ENCODE measurements around the gene CYS1. TPM values are rescaled to one million over a fixed set of nuclear protein-coding genes. Genes with fewer than 3 reads are reported as not detected.
A peak's percentile ranks its signal among the peaks of the same experiment; 100 is the strongest.

Gene CYS1
- total and polyA plus RNA-seq, 7 experiments from 2014 or later = 1.3 TPM; not detected in 6

- Histone ChIP-seq H3K27ac (ENCODE audit: low read depth, low read length) (no peak overlapping the region), H3K9me3 (ENCODE audit: control insufficient read depth in 2 of 3, low read length in 3 of 3) (no peaks in the 10 kb centered on the region), H3K4me1 (ENCODE audit: control insufficient read depth in 2 of 2, insufficient read depth in 2 of 2, low read length in 2 of 2) (no peaks in the 10 kb centered on the region), H3K27me3 (ENCODE audit: control insufficient read depth in 2 of 2, insufficient read depth in 2 of 2, low read length in 2 of 2) (no peaks in the 10 kb centered on the region), H3K36me3 (ENCODE audit: control insufficient read depth in 2 of 3, insufficient read depth in 3 of 3, low read length in 3 of 3) (no peaks in the 10 kb centered on the region), H3K4me3 (ENCODE audit: low read length) (no peak overlapping the region)
- H3K4me1 Mint-ChIP-seq = peaks cover 7 to 22% (median 12%) of the 10 kb centered on the region in 7 donors
- no peak for ATAC-seq
- no peak overlapping the region for H3K4me3 Mint-ChIP-seq
- H3K9me3 Mint-ChIP-seq = peaks cover 0 to 5% (median 0%) of the 10 kb centered on the region in 11 donors
- CTCF ChIA-PET = interaction anchor here (0.8 kb wide), 1 partner anchor 52 kb away, joined by 3 read pairs; no protein-coding TSS in a partner anchor
- H3K36me3 Mint-ChIP-seq = peaks cover 0 to 1% (median 0%) of the 10 kb centered on the region in 5 donors
- POLR2A ChIA-PET = interaction anchor here (0.7 kb wide), 1 partner anchor 1123 kb away, joined by 3 read pairs; no protein-coding TSS in a partner anchor
- no peak for DNase-seq
- peaks cover 0 to 35% (median 0%) of the 10 kb centered on the region in 5 donors for H3K27me3 Mint-ChIP-seq
- intact Hi-C loops (cut with micrococcal nuclease) = no loop called here
- H3K27ac Mint-ChIP-seq = no peak overlapping the region
Measured at GRCh38 chr2:10038123-10038522, 42.1 kb downstream of the CYS1 start.

- Mint-ChIP-seq H3K36me3 (peaks cover 0 to 1% (median 0%) of the 10 kb centered on the region in 5 donors), H3K27ac (no peak overlapping the region), H3K4me3 (no peak overlapping the region), H3K27me3 (peaks cover 0 to 19% (median 0%) of the 10 kb centered on the region in 5 donors), H3K4me1 (peaks cover 0 to 16% (median 7%) of the 10 kb centered on the region in 7 donors), H3K9me3 (no peaks in the 10 kb centered on the region)
- Histone ChIP-seq H3K36me3 (ENCODE audit: control insufficient read depth in 2 of 3, insufficient read depth in 3 of 3, low read length in 3 of 3) (no peaks in the 10 kb centered on the region), H3K9me3 (ENCODE audit: control insufficient read depth in 2 of 3, low read length in 3 of 3) (no peaks in the 10 kb centered on the region), H3K27me3 (ENCODE audit: control insufficient read depth in 2 of 2, insufficient read depth in 2 of 2, low read length in 2 of 2) (no peaks in the 10 kb centered on the region), H3K4me1 (ENCODE audit: control insufficient read depth in 2 of 2, insufficient read depth in 2 of 2, low read length in 2 of 2) (no peaks in the 10 kb centered on the region), H3K27ac (ENCODE audit: low read depth, low read length) (no peak overlapping the region), H3K4me3 (ENCODE audit: low read length) (no peak overlapping the region)
- intact Hi-C loops (cut with micrococcal nuclease) = no loop called here
- CTCF ChIA-PET = interaction anchor here (1.1 to 1.6 kb wide), 3 partner anchors 11 to 52 kb away, joined by 3 to 5 read pairs (median 4); no protein-coding TSS in a partner anchor
- DNase-seq (peak in 1 of 9 donors; percentile 31), ATAC-seq (peak; percentile 91)
- POLR2A ChIA-PET = interaction anchor here (0.6 kb wide), 1 partner anchor 221 kb away, joined by 3 read pairs; no protein-coding TSS in a partner anchor
Measured at GRCh38 chr2:10036095-10036884, 43.9 kb downstream of the CYS1 start.

DNA sequence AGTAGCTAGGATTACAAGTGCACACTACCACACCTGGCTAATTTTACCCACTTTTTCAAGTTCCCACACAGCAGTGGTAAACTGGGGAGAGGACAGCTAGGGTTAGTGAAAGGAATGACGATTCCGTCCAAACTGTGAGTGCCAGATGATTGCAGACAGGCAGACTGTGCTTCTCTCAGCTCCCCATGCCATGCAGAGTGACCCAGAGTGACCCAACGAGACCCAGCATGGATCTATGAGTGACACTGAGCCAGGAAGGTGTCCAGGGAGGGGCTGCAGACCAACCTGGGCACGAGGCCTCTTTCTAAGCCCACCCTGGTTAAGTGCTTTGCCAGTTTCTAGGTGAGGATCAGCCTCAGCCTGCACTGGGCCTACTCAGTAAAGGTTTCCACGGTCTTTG, 44.6 kb downstream of the CYS1 start:
- H3K4me3 Mint-ChIP-seq = no peak overlapping the region
- H3K36me3 Mint-ChIP-seq = no peaks in the 10 kb centered on the region
- CTCF ChIA-PET = interaction anchor here (0.7 to 1.6 kb wide), 3 partner anchors 12 to 51 kb away, joined by 3 to 4 read pairs (median 3); no protein-coding TSS in a partner anchor
- no peaks in the 10 kb centered on the region for H3K9me3 Mint-ChIP-seq
- Histone ChIP-seq H3K36me3 (ENCODE audit: control insufficient read depth in 2 of 3, insufficient read depth in 3 of 3, low read length in 3 of 3) (no peaks in the 10 kb centered on the region), H3K4me1 (ENCODE audit: control insufficient read depth in 2 of 2, insufficient read depth in 2 of 2, low read length in 2 of 2) (no peaks in the 10 kb centered on the region), H3K27ac (ENCODE audit: low read depth, low read length) (no peak overlapping the region), H3K27me3 (ENCODE audit: control insufficient read depth in 2 of 2, insufficient read depth in 2 of 2, low read length in 2 of 2) (no peaks in the 10 kb centered on the region), H3K4me3 (ENCODE audit: low read length) (no peak overlapping the region), H3K9me3 (ENCODE audit: control insufficient read depth in 2 of 3, low read length in 3 of 3) (no peaks in the 10 kb centered on the region)
- ATAC-seq (no peak), DNase-seq (no peak)
- peaks cover 0 to 17% (median 4%) of the 10 kb centered on the region in 7 donors for H3K4me1 Mint-ChIP-seq
- POLR2A ChIA-PET = no interaction called here
- H3K27me3 Mint-ChIP-seq = peaks cover 0 to 12% (median 0%) of the 10 kb centered on the region in 5 donors
- H3K27ac Mint-ChIP-seq = peak overlapping the region in 1 of 9 donors; percentile 9
- intact Hi-C loops (cut with micrococcal nuclease) = no loop called here

DNA sequence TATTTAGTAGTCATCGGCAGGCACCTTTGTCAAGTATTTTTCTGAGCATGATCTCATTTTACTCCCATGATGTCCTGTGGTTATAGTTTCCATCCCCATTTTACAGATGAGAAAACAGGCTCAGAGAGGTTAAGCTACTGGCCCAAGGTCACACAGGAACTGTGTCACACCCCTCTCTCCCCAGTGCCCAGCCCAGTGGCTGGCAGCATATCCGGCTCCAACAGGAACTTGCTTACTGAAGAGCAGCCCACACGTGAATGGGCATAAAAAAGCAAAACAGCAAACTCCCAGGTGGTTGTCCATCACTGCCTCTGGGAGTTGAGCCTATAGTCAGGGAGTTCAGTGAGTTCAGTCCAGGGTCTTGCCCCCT, 45.2 kb downstream of the CYS1 start:
- H3K4me3 ChIP-seq (ENCODE audit: low read length) = no peak overlapping the region
- H3K27me3 ChIP-seq (ENCODE audit: control insufficient read depth in 2 of 2, insufficient read depth in 2 of 2, low read length in 2 of 2) = no peaks in the 10 kb centered on the region
- H3K9me3 Mint-ChIP-seq = no peaks in the 10 kb centered on the region
- H3K27ac ChIP-seq (ENCODE audit: low read depth, low read length) = no peak overlapping the region
- POLR2A ChIA-PET = interaction anchor here (0.6 kb wide), 1 partner anchor 9 kb away, joined by 3 read pairs; no protein-coding TSS in a partner anchor
- H3K36me3 ChIP-seq (ENCODE audit: control insufficient read depth in 2 of 3, insufficient read depth in 3 of 3, low read length in 3 of 3) = no peaks in the 10 kb centered on the region
- no peaks in the 10 kb centered on the region for H3K36me3 Mint-ChIP-seq
- peaks cover under 1 to 21% (median 8%) of the 10 kb centered on the region in 7 donors for H3K4me1 Mint-ChIP-seq
- no peak overlapping the region for H3K4me3 Mint-ChIP-seq
- peaks cover 2 to 4% of the 10 kb centered on the region in 2 donors for H3K4me1 ChIP-seq (ENCODE audit: control insufficient read depth in 2 of 2, insufficient read depth in 2 of 2, low read length in 2 of 2)
- H3K27ac Mint-ChIP-seq = peak overlapping the region in 2 of 9 donors; percentile 22 to 35
- CTCF ChIA-PET = interaction anchor here (0.7 to 1.6 kb wide), 2 partner anchors 13 to 22 kb away, joined by 3 read pairs; no protein-coding TSS in a partner anchor
- peaks cover 0 to 8% (median 0%) of the 10 kb centered on the region in 5 donors for H3K27me3 Mint-ChIP-seq
- ATAC-seq (no peak), DNase-seq (no peak)
- no peaks in the 10 kb centered on the region for H3K9me3 ChIP-seq (ENCODE audit: control insufficient read depth in 2 of 3, low read length in 3 of 3)
- intact Hi-C loops (cut with micrococcal nuclease) = no loop called here

DNA sequence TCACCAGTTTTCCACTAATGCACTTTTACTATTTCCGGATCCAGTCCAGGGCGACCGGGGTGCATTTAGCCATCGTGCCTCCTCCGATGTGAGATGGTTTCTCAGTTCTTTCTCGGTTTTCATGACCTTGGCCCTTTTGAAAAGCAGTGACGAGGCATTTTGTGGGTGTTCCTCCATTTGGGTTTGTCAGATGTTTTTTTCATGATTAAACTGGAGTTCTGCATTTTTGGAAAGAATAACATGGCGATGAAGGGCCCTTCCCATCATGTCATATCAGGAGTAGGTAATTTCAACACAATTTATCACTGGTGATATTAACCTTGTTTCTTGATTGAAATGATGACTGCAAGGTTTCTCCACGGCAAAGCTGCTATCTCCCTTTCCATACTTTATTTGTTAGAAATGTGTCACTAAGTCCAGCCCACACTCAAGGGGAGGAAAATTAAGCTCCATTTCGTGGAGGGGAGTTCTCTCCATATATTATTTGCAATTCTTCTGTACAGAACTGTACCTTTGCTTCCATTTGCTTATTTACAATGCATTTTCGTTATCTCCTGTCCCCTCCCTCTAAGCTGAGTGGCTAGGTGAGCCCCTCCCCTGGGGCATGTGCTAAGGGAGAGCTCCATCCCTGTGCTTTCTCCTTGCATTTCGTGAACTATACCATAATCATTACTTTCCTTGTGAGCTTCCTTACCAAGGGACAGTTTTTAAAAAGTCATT, 45.7 kb downstream of the CYS1 start:
- Mint-ChIP-seq H3K4me3 (no peak overlapping the region), H3K36me3 (no peaks in the 10 kb centered on the region), H3K4me1 (peaks cover 6 to 26% (median 13%) of the 10 kb centered on the region in 7 donors), H3K9me3 (no peaks in the 10 kb centered on the region), H3K27ac (no peak overlapping the region), H3K27me3 (peaks cover 0 to 5% (median 0%) of the 10 kb centered on the region in 5 donors)
- POLR2A ChIA-PET = interaction anchor here (0.6 kb wide), 1 partner anchor 10 kb away, joined by 3 read pairs; no protein-coding TSS in a partner anchor
- Histone ChIP-seq H3K9me3 (ENCODE audit: control insufficient read depth in 2 of 3, low read length in 3 of 3) (no peaks in the 10 kb centered on the region), H3K4me3 (ENCODE audit: low read length) (no peak overlapping the region), H3K4me1 (ENCODE audit: control insufficient read depth in 2 of 2, insufficient read depth in 2 of 2, low read length in 2 of 2) (peaks cover 7 to 8% of the 10 kb centered on the region in 2 donors), H3K36me3 (ENCODE audit: control insufficient read depth in 2 of 3, insufficient read depth in 3 of 3, low read length in 3 of 3) (no peaks in the 10 kb centered on the region), H3K27me3 (ENCODE audit: control insufficient read depth in 2 of 2, insufficient read depth in 2 of 2, low read length in 2 of 2) (no peaks in the 10 kb centered on the region), H3K27ac (ENCODE audit: low read depth, low read length) (no peak overlapping the region)
- ATAC-seq = no peak
- intact Hi-C loops (cut with micrococcal nuclease) = no loop called here
- CTCF ChIA-PET = interaction anchor here (0.7 to 1.6 kb wide), 2 partner anchors 13 to 22 kb away, joined by 3 read pairs; no protein-coding TSS in a partner anchor
- DNase-seq = no peak

- peak overlapping the region in 1 of 9 donors; percentile 62 for H3K27ac Mint-ChIP-seq
- DNase-seq = no peak
- POLR2A ChIA-PET = interaction anchor here (0.6 kb wide), 1 partner anchor 44 kb away, joined by 3 read pairs; no protein-coding TSS in a partner anchor
Measured at GRCh38 chr2:10033251-10034006, 46.8 kb downstream of the CYS1 start.

More at GRCh38 chr2:10033251-10034006, 46.8 kb downstream of the CYS1 start:
- Histone ChIP-seq H3K36me3 (ENCODE audit: control insufficient read depth in 2 of 3, insufficient read depth in 3 of 3, low read length in 3 of 3) (no peaks in the 10 kb centered on the region), H3K9me3 (ENCODE audit: control insufficient read depth in 2 of 3, low read length in 3 of 3) (no peaks in the 10 kb centered on the region), H3K27ac (ENCODE audit: low read depth, low read length) (no peak overlapping the region), H3K4me3 (ENCODE audit: low read length) (no peak overlapping the region), H3K4me1 (ENCODE audit: control insufficient read depth in 2 of 2, insufficient read depth in 2 of 2, low read length in 2 of 2) (peaks cover 18 to 19% of the 10 kb centered on the region in 2 donors), H3K27me3 (ENCODE audit: control insufficient read depth in 2 of 2, insufficient read depth in 2 of 2, low read length in 2 of 2) (no peaks in the 10 kb centered on the region)
- peaks cover 16 to 30% (median 23%) of the 10 kb centered on the region in 7 donors for H3K4me1 Mint-ChIP-seq
- intact Hi-C loops (cut with micrococcal nuclease) = no loop called here
- no peak overlapping the region for H3K4me3 Mint-ChIP-seq
- no peak for ATAC-seq
- CTCF ChIA-PET = no interaction called here
- no peaks in the 10 kb centered on the region for H3K36me3 Mint-ChIP-seq
- H3K27me3 Mint-ChIP-seq = peaks cover 0 to 5% (median 0%) of the 10 kb centered on the region in 5 donors
- H3K9me3 Mint-ChIP-seq = no peaks in the 10 kb centered on the region

Data from naive thymus-derived CD4-positive, alpha-beta T cell (primary cell).